ENCODE results near the gene FGF8. TPM values are rescaled to one million over a fixed set of nuclear protein-coding genes. Genes with fewer than 3 reads are reported as not detected.

FGF8 gene
- total and polyA plus RNA-seq, 2 donors (not counting 3 experiments of a cell fraction or from before 2014, with no cell fraction given), result 0.44 TPM; not detected in 1

DNA sequence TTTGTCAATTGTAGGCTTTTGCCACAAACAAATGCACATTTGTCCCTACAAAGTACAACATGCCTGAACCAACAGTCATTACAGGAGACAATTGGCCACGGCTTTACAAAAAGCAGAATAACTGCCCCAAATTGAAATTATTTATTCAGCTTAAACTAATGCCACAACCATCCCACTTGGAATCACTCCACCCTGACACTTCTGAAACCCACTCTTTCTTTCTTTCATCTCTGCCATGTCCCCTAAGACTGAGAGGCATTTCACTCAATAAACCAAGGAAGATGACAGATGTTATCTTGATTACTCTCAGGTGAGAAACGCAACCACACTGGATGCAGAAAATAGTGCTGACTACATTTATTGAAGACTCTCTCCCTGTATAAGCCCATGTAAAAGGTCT lies 9.9 kb upstream of the FGF8 start:
- intact Hi-C loops (cut with micrococcal nuclease) (no loop called here), dilution Hi-C loops (cut with MboI; ENCODE audit: extremely low pct_ligation_motif_present, low sequenced_read_pairs) (no loop called here)
- Histone ChIP-seq H3K9ac (replicated peaks; ENCODE audit: extremely low read depth, insufficient read depth, low read length) (no peak overlapping the region), H2AFZ (ENCODE audit: low read depth, low read length) (no peak overlapping the region), H3K9me1 (replicated peaks; ENCODE audit: control insufficient read depth, extremely low read depth, insufficient read depth, low read length) (no peaks in the 10 kb centered on the region), H4K20me1 (replicated peaks; ENCODE audit: control insufficient read depth, extremely low read depth, insufficient read depth, low read length) (no peaks in the 10 kb centered on the region), H3K4me3 (replicated peaks in 1 of 3; ENCODE audit: insufficient read depth in 1 of 3, low read depth in 1 of 3, low read length in 3 of 3) (no peak overlapping the region), H3K79me2 (ENCODE audit: control insufficient read depth, insufficient read depth, low read length) (peaks cover 7% of the 10 kb centered on the region), H3K27me3 (ENCODE audit: control insufficient read depth in 2 of 2, insufficient read depth in 2 of 2, low read length in 2 of 2) (no peaks in the 10 kb centered on the region), H3K36me3 (ENCODE audit: control insufficient read depth in 2 of 2, extremely low read depth in 1 of 2, insufficient read depth in 2 of 2, low read length in 2 of 2) (peaks cover 18 to 23% of the 10 kb centered on the region in 2 experiments), H3K9me3 (replicated peaks; ENCODE audit: control insufficient read depth, insufficient read depth, low read length) (no peaks in the 10 kb centered on the region), H3K27ac (ENCODE audit: insufficient read depth, low read depth, low read length) (no peak overlapping the region), H3K4me1 (ENCODE audit: control insufficient read depth, extremely low read depth, insufficient read depth, low read length) (peaks cover 14% of the 10 kb centered on the region), H3K4me2 (ENCODE audit: insufficient read depth, low read length) (no peak overlapping the region)
- no peak for TF ChIP-seq MAX (IDR thresholded peaks at IDR 0.05; ENCODE audit: insufficient read depth, insufficient read length)
- no peak for TF ChIP-seq POLR2A (IDR thresholded peaks at IDR 0.05; ENCODE audit: low read depth, low read length)
- no peak for TF ChIP-seq EZH2 (IDR thresholded peaks at IDR 0.05; ENCODE audit: borderline replicate concordance, low read depth, low read length, severe bottlenecking)
- no peak for TF ChIP-seq GATA2 (IDR thresholded peaks at IDR 0.05; ENCODE audit: insufficient read depth, insufficient read length, low read depth, low read length)
- no peak for TF ChIP-seq POLR2AphosphoS5 (IDR thresholded peaks at IDR 0.05; ENCODE audit: insufficient read depth, low read depth, low read length)
- TF ChIP-seq MYC (IDR thresholded peaks at IDR 0.05; ENCODE audit: low read depth, low read length), result no peak
- CTCF ChIA-PET, result interaction anchor here (5.8 kb wide), 1 partner anchor 183 kb away, joined by 193 read pairs; no protein-coding TSS in a partner anchor
- POLR2A ChIA-PET, result no interaction called here
- FAIRE-seq (no peak), DNase-seq (ENCODE audit: low read depth, low spot score) (no peak)
- BruUV-seq (replicated peaks), result TSS peak; percentile 12

GRCh38 chr10:101784558-101784957 lies 8.6 kb upstream of the FGF8 start:
- H3K4me1 ChIP-seq (ENCODE audit: control insufficient read depth, extremely low read depth, insufficient read depth, low read length), result peaks cover 17% of the 10 kb centered on the region
- no peak overlapping the region for H2AFZ ChIP-seq (ENCODE audit: low read depth, low read length)
- dilution Hi-C loops (cut with MboI; ENCODE audit: extremely low pct_ligation_motif_present, low sequenced_read_pairs) (no loop called here), intact Hi-C loops (cut with micrococcal nuclease) (loop anchor here (5.0 kb wide), 2 partner anchors 33 to 87 kb away; partner anchors contain the start of genes FBXW4 and OGA)
- TF ChIP-seq, protein P1, sequence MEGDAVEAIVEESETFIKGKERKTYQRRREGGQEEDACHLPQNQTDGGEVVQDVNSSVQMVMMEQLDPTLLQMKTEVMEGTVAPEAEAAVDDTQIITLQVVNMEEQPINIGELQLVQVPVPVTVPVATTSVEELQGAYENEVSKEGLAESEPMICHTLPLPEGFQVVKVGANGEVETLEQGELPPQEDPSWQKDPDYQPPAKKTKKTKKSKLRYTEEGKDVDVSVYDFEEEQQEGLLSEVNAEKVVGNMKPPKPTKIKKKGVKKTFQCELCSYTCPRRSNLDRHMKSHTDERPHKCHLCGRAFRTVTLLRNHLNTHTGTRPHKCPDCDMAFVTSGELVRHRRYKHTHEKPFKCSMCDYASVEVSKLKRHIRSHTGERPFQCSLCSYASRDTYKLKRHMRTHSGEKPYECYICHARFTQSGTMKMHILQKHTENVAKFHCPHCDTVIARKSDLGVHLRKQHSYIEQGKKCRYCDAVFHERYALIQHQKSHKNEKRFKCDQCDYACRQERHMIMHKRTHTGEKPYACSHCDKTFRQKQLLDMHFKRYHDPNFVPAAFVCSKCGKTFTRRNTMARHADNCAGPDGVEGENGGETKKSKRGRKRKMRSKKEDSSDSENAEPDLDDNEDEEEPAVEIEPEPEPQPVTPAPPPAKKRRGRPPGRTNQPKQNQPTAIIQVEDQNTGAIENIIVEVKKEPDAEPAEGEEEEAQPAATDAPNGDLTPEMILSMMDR (IDR thresholded peaks at IDR 0.05; ENCODE audit: extremely low read depth in 1 of 2, insufficient read depth in 1 of 2, low read depth in 1 of 2, low read length in 2 of 2), result no peak
- TF ChIP-seq JUN (IDR thresholded peaks at IDR 0.05; ENCODE audit: borderline replicate concordance, insufficient read depth, insufficient read length, low read depth), result no peak
- TF ChIP-seq MYC (IDR thresholded peaks at IDR 0.05; ENCODE audit: low read depth, low read length), result no peak
- no peak for TF ChIP-seq FOS (IDR thresholded peaks at IDR 0.05; ENCODE audit: borderline replicate concordance, insufficient read depth, low read length)
- TF ChIP-seq POLR2AphosphoS5 (IDR thresholded peaks at IDR 0.05; ENCODE audit: insufficient read depth, low read depth, low read length), result no peak
- no peak for TF ChIP-seq EZH2 (IDR thresholded peaks at IDR 0.05; ENCODE audit: borderline replicate concordance, low read depth, low read length, severe bottlenecking)
- TF ChIP-seq GATA2 (IDR thresholded peaks at IDR 0.05; ENCODE audit: insufficient read depth, insufficient read length, low read depth, low read length), result no peak
- TF ChIP-seq POLR2A (IDR thresholded peaks at IDR 0.05; ENCODE audit: low read depth, low read length), result no peak
- TF ChIP-seq MAX (IDR thresholded peaks at IDR 0.05; ENCODE audit: insufficient read depth, insufficient read length), result no peak
- H3K4me3 ChIP-seq (replicated peaks in 1 of 3; ENCODE audit: insufficient read depth in 1 of 3, low read depth in 1 of 3, low read length in 3 of 3), result no peak overlapping the region
- no peaks in the 10 kb centered on the region for H4K20me1 ChIP-seq (replicated peaks; ENCODE audit: control insufficient read depth, extremely low read depth, insufficient read depth, low read length)
- H3K9me3 ChIP-seq (replicated peaks; ENCODE audit: control insufficient read depth, insufficient read depth, low read length), result no peaks in the 10 kb centered on the region
- BruUV-seq (replicated peaks), result no TSS peak
- H3K9ac ChIP-seq (replicated peaks; ENCODE audit: extremely low read depth, insufficient read depth, low read length), result no peak overlapping the region
- H3K9me1 ChIP-seq (replicated peaks; ENCODE audit: control insufficient read depth, extremely low read depth, insufficient read depth, low read length), result no peaks in the 10 kb centered on the region
- ChIA-PET POLR2A (interaction anchor here (1.1 kb wide), 1 partner anchor 34 kb away, joined by 4 read pairs; the partner anchor contains the start of gene OGA), CTCF (interaction anchor here (1.0 to 5.8 kb wide), 5 partner anchors 56 to 571 kb away, joined by 3 to 193 read pairs (median 5); no protein-coding TSS in a partner anchor)
- H3K27ac ChIP-seq (ENCODE audit: insufficient read depth, low read depth, low read length), result no peak overlapping the region
- H3K4me2 ChIP-seq (ENCODE audit: insufficient read depth, low read length), result no peak overlapping the region
- H3K27me3 ChIP-seq (ENCODE audit: control insufficient read depth in 2 of 2, insufficient read depth in 2 of 2, low read length in 2 of 2), result no peaks in the 10 kb centered on the region
- peaks cover 14 to 21% of the 10 kb centered on the region in 2 experiments for H3K36me3 ChIP-seq (ENCODE audit: control insufficient read depth in 2 of 2, extremely low read depth in 1 of 2, insufficient read depth in 2 of 2, low read length in 2 of 2)
- DNase-seq (ENCODE audit: low read depth, low spot score) (no peak), FAIRE-seq (no peak)
- H3K79me2 ChIP-seq (ENCODE audit: control insufficient read depth, insufficient read depth, low read length), result peaks cover 7% of the 10 kb centered on the region

Measured in endothelial cell of umbilical vein (primary cell).